ENCODE data around the gene LHPP.

LHPP gene

DNA sequence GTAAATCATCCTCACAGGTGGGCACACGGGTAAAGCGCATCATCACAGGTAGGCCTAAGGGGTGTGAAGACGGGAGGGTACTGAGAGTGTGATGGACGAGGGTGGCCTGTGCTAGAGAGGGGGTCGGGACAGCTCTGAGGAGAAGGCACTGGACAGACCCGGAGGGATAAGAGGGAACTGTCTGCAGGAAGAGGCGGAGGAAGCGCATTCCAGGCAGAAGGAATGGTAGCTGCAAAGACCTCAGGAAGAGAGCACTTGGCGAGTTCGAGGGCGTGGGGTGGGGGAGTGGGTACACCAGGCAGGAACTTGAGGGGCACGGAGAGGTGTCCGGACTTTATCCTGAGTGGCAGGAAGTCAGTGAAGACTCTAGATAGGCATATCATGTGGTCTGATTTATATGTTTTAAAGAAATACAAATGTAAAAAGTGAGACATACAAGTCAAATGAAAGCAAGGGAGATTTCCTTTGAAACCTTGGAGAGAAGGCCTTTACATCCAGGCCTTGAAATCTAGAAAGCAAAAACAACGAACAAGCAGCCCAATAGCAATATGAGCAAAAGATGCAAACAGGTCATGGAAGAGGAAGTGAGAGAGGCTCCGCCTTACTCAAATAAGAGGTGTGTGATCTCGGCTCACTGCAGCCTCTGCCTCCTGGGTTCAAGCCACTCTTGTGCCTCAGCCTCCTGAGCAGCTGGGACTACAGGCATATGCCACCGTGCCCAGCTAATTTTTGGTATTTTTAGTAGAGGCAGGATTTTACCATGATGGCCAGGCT lies 3.6 kb downstream of the LHPP start:
- POLR2A ChIA-PET, result interaction anchor here (2.7 kb wide), 1 partner anchor 47 kb away, joined by 11 read pairs; the partner anchor contains the start of gene OAT
- CTCF ChIA-PET, result interaction anchor here (1.0 to 1.1 kb wide), 2 partner anchors 62 to 65 kb away, joined by 3 to 4 read pairs; no protein-coding TSS in a partner anchor

DNA sequence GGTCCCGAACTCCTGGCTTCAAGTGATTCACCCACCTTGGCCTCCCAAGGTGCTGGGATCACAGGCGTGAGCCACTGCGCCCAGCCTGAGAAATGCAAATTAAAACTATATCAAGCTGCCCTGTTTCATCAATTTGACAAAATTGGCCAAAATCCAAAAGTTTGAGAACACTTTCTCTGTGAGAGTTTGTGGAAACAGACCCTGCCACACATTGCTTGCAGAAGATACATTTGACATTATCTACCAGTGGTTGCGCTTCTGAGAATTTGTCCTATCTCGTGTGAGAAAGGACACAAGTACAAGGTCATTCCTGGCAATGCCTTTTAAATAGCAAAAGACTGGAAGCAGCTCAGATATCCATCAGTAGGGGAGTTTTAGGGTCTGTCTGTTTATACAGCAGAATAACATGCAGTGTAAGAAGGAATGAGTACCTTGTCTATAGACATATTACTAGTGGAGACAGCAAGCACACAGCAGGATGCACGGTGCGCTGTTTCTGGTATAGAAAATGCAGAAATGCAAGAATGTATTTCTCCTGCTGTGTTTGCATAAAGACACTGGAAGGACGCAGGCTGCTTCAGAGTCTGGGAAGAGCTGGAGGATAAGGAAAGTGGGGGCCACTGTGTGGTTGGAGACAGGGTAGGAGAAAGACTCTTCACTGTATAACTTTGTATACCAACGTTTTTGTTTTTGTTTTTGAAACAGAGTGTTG lies 4.3 kb downstream of the LHPP start:
- H3K36me3 ChIP-seq (ENCODE audit: control insufficient read depth in 2 of 2, insufficient read depth in 1 of 2, low read length in 2 of 2), result no peaks in the 10 kb centered on the region; a peak in 1 of 3 replicates
- POLR2A ChIA-PET, result interaction anchor here (2.7 kb wide), 1 partner anchor 47 kb away, joined by 11 read pairs; the partner anchor contains the start of gene OAT
- no peaks in the 10 kb centered on the region for H3K9me3 ChIP-seq (ENCODE audit: control insufficient read depth, insufficient read depth, low read depth, low read length)
- H3K4me3 ChIP-seq (ENCODE audit: low read depth, low read length), result no peak overlapping the region
- TF ChIP-seq MZF1 (tag by site-specific recombination; IDR thresholded peaks at IDR 0.05; ENCODE audit: borderline replicate concordance) (peak; percentile 98), ZNF785 (tag by site-specific recombination; IDR thresholded peaks at IDR 0.05) (no peak), ZIC2 (tag by site-specific recombination; IDR thresholded peaks at IDR 0.05) (0 out of 2 replicates have a peak, but pooled peaks have one; percentile 23), ZNF529 (tag by site-specific recombination; IDR thresholded peaks at IDR 0.05; ENCODE audit: insufficient replicate concordance) (no peak), ZNF768 (tag by site-specific recombination; IDR thresholded peaks at IDR 0.05) (no peak)
- peaks cover under 1% of the 10 kb centered on the region; the same call in 1 of the 2 replicates for H3K4me1 ChIP-seq (ENCODE audit: control insufficient read depth, insufficient read depth, low read length)
- CTCF ChIA-PET, result interaction anchor here (0.6 to 1.1 kb wide), 3 partner anchors 62 to 67 kb away, joined by 3 to 4 read pairs (median 3); no protein-coding TSS in a partner anchor
- no peak overlapping the region for H3K27ac ChIP-seq (ENCODE audit: extremely low read depth, low read depth, low read length)

More for the DNA sequence above, 3.6 kb downstream of the LHPP start:
- H3K4me1 ChIP-seq (ENCODE audit: control insufficient read depth, insufficient read depth, low read length), result no peaks in the 10 kb centered on the region
- no peaks in the 10 kb centered on the region for H3K9me3 ChIP-seq (ENCODE audit: control insufficient read depth, insufficient read depth, low read depth, low read length)
- H3K27ac ChIP-seq (ENCODE audit: extremely low read depth, low read depth, low read length), result no peak overlapping the region
- TF ChIP-seq MYNN (tag by site-specific recombination; IDR thresholded peaks at IDR 0.05; ENCODE audit: borderline replicate concordance), result no peak
- 0 out of 2 replicates have a peak, but pooled peaks have one; percentile 5 for TF ChIP-seq SP3 (tag by site-specific recombination; IDR thresholded peaks at IDR 0.05)
- TF ChIP-seq REPIN1 (tag by site-specific recombination; IDR thresholded peaks at IDR 0.05; ENCODE audit: low read depth), result no peak
- no peak for TF ChIP-seq KLF16 (tag by site-specific recombination; IDR thresholded peaks at IDR 0.05)
- H3K4me3 ChIP-seq (ENCODE audit: low read depth, low read length), result no peak overlapping the region
- H3K36me3 ChIP-seq (ENCODE audit: control insufficient read depth in 2 of 2, insufficient read depth in 1 of 2, low read length in 2 of 2), result no peaks in the 10 kb centered on the region; a peak in 1 of 3 replicates

DNA sequence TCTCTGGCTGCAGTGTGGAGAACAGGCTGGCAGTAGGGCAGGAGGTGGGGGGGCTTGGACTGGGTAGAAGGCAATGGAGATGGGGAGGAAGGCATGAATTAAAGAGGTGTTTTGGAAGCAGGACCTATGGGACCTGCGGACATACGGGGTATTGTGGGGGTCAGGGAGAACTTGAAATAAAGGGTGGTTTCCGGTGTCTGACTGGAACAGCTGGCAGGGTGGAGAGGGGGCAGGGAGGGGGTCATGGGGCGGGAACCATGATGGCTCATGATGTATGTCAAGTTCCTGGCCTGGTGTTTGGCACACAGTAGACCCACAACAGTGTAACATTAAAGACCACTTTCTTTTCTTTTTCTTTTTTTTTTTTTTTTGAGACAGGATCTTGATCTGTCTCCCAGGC lies 5.5 kb downstream of the LHPP start:
- H3K9me3 ChIP-seq (ENCODE audit: control insufficient read depth, insufficient read depth, low read depth, low read length), result no peaks in the 10 kb centered on the region

More for the DNA sequence above, 5.5 kb downstream of the LHPP start:
- Histone ChIP-seq H3K36me3 (ENCODE audit: control insufficient read depth in 2 of 2, insufficient read depth in 1 of 2, low read length in 2 of 2) (no peaks in the 10 kb centered on the region; a peak in 1 of 3 replicates), H3K27ac (ENCODE audit: extremely low read depth, low read depth, low read length) (no peak overlapping the region), H3K4me3 (ENCODE audit: low read depth, low read length) (no peak overlapping the region), H3K4me1 (ENCODE audit: control insufficient read depth, insufficient read depth, low read length) (peaks cover 2% of the 10 kb centered on the region; the same call in 1 of the 2 replicates)
- ChIA-PET CTCF (no interaction called here), POLR2A (no interaction called here)
- TF ChIP-seq ZNF24 (tag by site-specific recombination; IDR thresholded peaks at IDR 0.05) (no peak), ZIC2 (tag by site-specific recombination; IDR thresholded peaks at IDR 0.05) (no peak), ZNF747 (tag by site-specific recombination; IDR thresholded peaks at IDR 0.05) (no peak), ZFP37 (tag by site-specific recombination; IDR thresholded peaks at IDR 0.05) (no peak), ZNF544 (tag by site-specific recombination; IDR thresholded peaks at IDR 0.05) (no peak), ZNF571 (tag by site-specific recombination; IDR thresholded peaks at IDR 0.05) (no peak), ZNF433 (tag by site-specific recombination; IDR thresholded peaks at IDR 0.05; ENCODE audit: low read depth) (no peak), KLF10 (tag by site-specific recombination; IDR thresholded peaks at IDR 0.05) (no peak), PRDM1 (tag by site-specific recombination; IDR thresholded peaks at IDR 0.05) (no peak), ZNF221 (tag by site-specific recombination; IDR thresholded peaks at IDR 0.05; ENCODE audit: borderline replicate concordance) (no peak), ZNF146 (tag by site-specific recombination; IDR thresholded peaks at IDR 0.05) (no peak), ZBTB10 (tag by site-specific recombination; IDR thresholded peaks at IDR 0.05) (no peak)
- TF ChIP-seq, protein P1, sequence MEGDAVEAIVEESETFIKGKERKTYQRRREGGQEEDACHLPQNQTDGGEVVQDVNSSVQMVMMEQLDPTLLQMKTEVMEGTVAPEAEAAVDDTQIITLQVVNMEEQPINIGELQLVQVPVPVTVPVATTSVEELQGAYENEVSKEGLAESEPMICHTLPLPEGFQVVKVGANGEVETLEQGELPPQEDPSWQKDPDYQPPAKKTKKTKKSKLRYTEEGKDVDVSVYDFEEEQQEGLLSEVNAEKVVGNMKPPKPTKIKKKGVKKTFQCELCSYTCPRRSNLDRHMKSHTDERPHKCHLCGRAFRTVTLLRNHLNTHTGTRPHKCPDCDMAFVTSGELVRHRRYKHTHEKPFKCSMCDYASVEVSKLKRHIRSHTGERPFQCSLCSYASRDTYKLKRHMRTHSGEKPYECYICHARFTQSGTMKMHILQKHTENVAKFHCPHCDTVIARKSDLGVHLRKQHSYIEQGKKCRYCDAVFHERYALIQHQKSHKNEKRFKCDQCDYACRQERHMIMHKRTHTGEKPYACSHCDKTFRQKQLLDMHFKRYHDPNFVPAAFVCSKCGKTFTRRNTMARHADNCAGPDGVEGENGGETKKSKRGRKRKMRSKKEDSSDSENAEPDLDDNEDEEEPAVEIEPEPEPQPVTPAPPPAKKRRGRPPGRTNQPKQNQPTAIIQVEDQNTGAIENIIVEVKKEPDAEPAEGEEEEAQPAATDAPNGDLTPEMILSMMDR (tag by site-specific recombination; IDR thresholded peaks at IDR 0.05), result no peak
- TF ChIP-seq, protein P2, sequence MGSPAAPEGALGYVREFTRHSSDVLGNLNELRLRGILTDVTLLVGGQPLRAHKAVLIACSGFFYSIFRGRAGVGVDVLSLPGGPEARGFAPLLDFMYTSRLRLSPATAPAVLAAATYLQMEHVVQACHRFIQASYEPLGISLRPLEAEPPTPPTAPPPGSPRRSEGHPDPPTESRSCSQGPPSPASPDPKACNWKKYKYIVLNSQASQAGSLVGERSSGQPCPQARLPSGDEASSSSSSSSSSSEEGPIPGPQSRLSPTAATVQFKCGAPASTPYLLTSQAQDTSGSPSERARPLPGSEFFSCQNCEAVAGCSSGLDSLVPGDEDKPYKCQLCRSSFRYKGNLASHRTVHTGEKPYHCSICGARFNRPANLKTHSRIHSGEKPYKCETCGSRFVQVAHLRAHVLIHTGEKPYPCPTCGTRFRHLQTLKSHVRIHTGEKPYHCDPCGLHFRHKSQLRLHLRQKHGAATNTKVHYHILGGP (tag by site-specific recombination; IDR thresholded peaks at IDR 0.05), result no peak
